K562 (cell line): Measurements from ENCODE around the gene CNPY2. TPM values are rescaled to one million over a fixed set of nuclear protein-coding genes. Genes with fewer than 3 reads are reported as not detected.

Source experiments
- ATAC-seq: fragments of 200-7000 bp; cut with Tn5 transposase; 3 replicates; pipeline ENCODE4 v1.9.1; 2020; ENCODE audit warnings: moderate library complexity
- BruUV-seq: library from RNA; stranded (reverse); fragments of 400-500 nt; replicated peaks from 2 replicates; lab custom pipeline; 2021; lab: Mats Ljungman, UMichigan
- CTCF ChIA-PET: fragments of 300-600 bp; formaldehyde crosslinking; extraction: SDS; loops from one replicate; lab custom pipeline; 2021; ENCODE audit warnings: low intra/inter-chr PET ratio; lab: Yijun Ruan, JAX
- POLR2A ChIA-PET: fragments of 300-600, 350-650 bp; sonication (Branson Sonifier 250); formaldehyde crosslinking; extraction: SDS; loops from one replicate; lab custom pipeline; 2021; ENCODE audit warnings: antibody characterized with exemption, inconsistent platforms; lab: Yijun Ruan, JAX
- DNase-seq, 4 experiments: peaks; one replicate each; pipeline versions ENCODE4 v3.0.0 to v3.0.0-alpha.2; 2011 to 2018; ENCODE audit warnings: low spot score in 3 of 4, mixed read lengths in 3 of 4; ENCODE audit errors: extremely low read depth in 1 of 4
- FAIRE-seq: peaks from 2 replicates; lab custom pipeline; 2011; peaks lifted over from hg19 to GRCh38; lab: Jason Lieb, UNC
- H2AFZ ChIP-seq: 2 replicates; pipeline ENCODE4 v1.6.0; 2011; ENCODE audit warnings: low read depth, low read length, control low read depth, inconsistent platforms
- H3K27ac ChIP-seq: fragments of 200-600 bp; 3 replicates; pipeline ENCODE4 v1.8.0; 2011; ENCODE audit warnings: low read depth, mild to moderate bottlenecking, control low read depth, inconsistent platforms, low read length, moderate library complexity, mixed read lengths; ENCODE audit errors: extremely low read depth
- H3K27me3 ChIP-seq, 2 experiments: fragments of 300-600 bp in 1 of 2; 2 replicates in 1 of 2; 3 replicates in 1 of 2; pipeline versions ENCODE4 v1.6.0 to v1.8.0; 2011; ENCODE audit warnings: inconsistent platforms in 2 of 2, low read length in 2 of 2, mild to moderate bottlenecking in 1 of 2, mixed read lengths in 1 of 2, moderate library complexity in 1 of 2; ENCODE audit not compliant: control insufficient read depth in 2 of 2, insufficient read depth in 2 of 2
- H3K36me3 ChIP-seq: fragments of 300-600 bp; 3 replicates; pipeline ENCODE4 v1.8.0; 2011; ENCODE audit warnings: mild to moderate bottlenecking, low read length, inconsistent platforms; ENCODE audit not compliant: control insufficient read depth, insufficient read depth
- H3K4me1 ChIP-seq, 2 experiments: fragments of 200-600 bp in 1 of 2; replicated peaks in 1 of 2; 2 replicates in 1 of 2; 3 replicates in 1 of 2; pipeline versions ENCODE4 v1.5.1 to v1.8.0; 2011; ENCODE audit warnings: inconsistent platforms in 2 of 2, low read length in 2 of 2, mild to moderate bottlenecking in 1 of 2, mixed read lengths in 1 of 2, moderate library complexity in 1 of 2; ENCODE audit not compliant: control insufficient read depth in 2 of 2, insufficient read depth in 2 of 2
- H3K4me2 ChIP-seq: 2 replicates; pipeline ENCODE4 v1.6.1; 2011; ENCODE audit warnings: low read length, control low read depth, inconsistent platforms, mixed read lengths; ENCODE audit not compliant: insufficient read depth
- H3K4me3 ChIP-seq: fragments of 200-600 bp; sonication (generic), shearing (Covaris generic); 2 replicates; pipeline ENCODE4 v1.5.1; 2016; ENCODE audit warnings: control low read depth, inconsistent platforms
- H3K79me2 ChIP-seq: fragments of 200-600 bp; 3 replicates; pipeline ENCODE4 v1.8.0; 2011; ENCODE audit warnings: low read length, inconsistent platforms; ENCODE audit not compliant: control insufficient read depth, insufficient read depth
- H3K9ac ChIP-seq, 2 experiments: 2 replicates each; pipeline versions ENCODE4 v1.6.0 to v1.6.1; 2011; ENCODE audit warnings: low read depth in 2 of 2, low read length in 2 of 2, control low read depth in 1 of 2, inconsistent platforms in 1 of 2, mild to moderate bottlenecking in 1 of 2, mixed read lengths in 1 of 2; ENCODE audit not compliant: insufficient read depth in 1 of 2
- H3K9me1 ChIP-seq: one replicate; pipeline ENCODE4 v1.6.0; 2011; ENCODE audit warnings: inconsistent platforms, mild to moderate bottlenecking, low read length, moderate library complexity; ENCODE audit not compliant: control insufficient read depth, insufficient read depth
- H3K9me3 ChIP-seq: replicated peaks from 2 replicates; pipeline ENCODE4 v1.5.1; 2011; ENCODE audit warnings: low read depth, low read length, inconsistent platforms; ENCODE audit not compliant: control insufficient read depth, insufficient read depth
- H4K20me1 ChIP-seq: replicated peaks from 2 replicates; pipeline ENCODE4 v1.6.1; 2011; ENCODE audit warnings: low read length, inconsistent platforms, mixed read lengths; ENCODE audit not compliant: control insufficient read depth, insufficient read depth
- ETV6 ChIP-seq, 3 experiments: fragments of 150-350 bp in 1 of 3; sonication (generic) in 1 of 3; formaldehyde crosslinking in 1 of 3; IDR thresholded peaks; 2 replicates each; pipeline versions ENCODE4 v1.6.1 to v1.8.0; 2014 to 2022; ENCODE audit warnings: borderline replicate concordance in 2 of 3, low read depth in 2 of 3, antibody characterized with exemption in 1 of 3, low read length in 1 of 3, mild to moderate bottlenecking in 1 of 3, missing genetic modification reagents in 1 of 3
- FOS ChIP-seq: IDR thresholded peaks from 3 replicates; pipeline ENCODE4 v1.6.1; 2011; ENCODE audit not compliant: insufficient read length; ENCODE audit errors: extremely low read depth
- FOXO4 ChIP-seq: fragments of 450-650 bp; formaldehyde crosslinking; IDR thresholded peaks from 2 replicates; pipeline ENCODE4 v1.4.0; 2020; ENCODE audit warnings: mild to moderate bottlenecking, moderate library complexity
- FUS ChIP-seq: fragments of 200-400 bp; formaldehyde crosslinking; optimal IDR thresholded peaks from 2 replicates; pipeline ENCODE3; 2017; ENCODE audit warnings: low read depth, low read length
- NFE2 ChIP-seq: IDR thresholded peaks from 2 replicates; pipeline ENCODE4 v1.6.1; 2014; ENCODE audit warnings: antibody characterized with exemption, low read depth
- NFIX ChIP-seq: fragments of 250-450 bp; sonication (Bioruptor Pico); IDR thresholded peaks from 2 replicates; pipeline ENCODE4 v1.4.0; 2020; ENCODE audit warnings: low read depth, mild to moderate bottlenecking, moderate library complexity
- NR4A1 ChIP-seq, 2 experiments: fragments of 250-450 bp in 1 of 2; fragments of 450-650 bp in 1 of 2; sonication (Bioruptor Pico) in 1 of 2; IDR thresholded peaks; 2 replicates each; pipeline versions ENCODE4 v1.4.0 to v1.6.1; 2016 to 2020; ENCODE audit warnings: mild to moderate bottlenecking in 2 of 2, missing compliant biosample characterization in 1 of 2, missing genetic modification characterization in 1 of 2, moderate library complexity in 1 of 2
- NRF1 ChIP-seq, 2 experiments: fragments of 450-650 bp; IDR thresholded peaks in 1 of 2; conservative IDR thresholded peaks in 1 of 2; 2 replicates each; pipeline ENCODE4 v1.6.1; 2014; ENCODE audit warnings: mild to moderate bottlenecking in 2 of 2
- PCBP2 ChIP-seq: fragments of 200-400 bp; formaldehyde crosslinking; IDR thresholded peaks from 2 replicates; pipeline ENCODE4 v1.6.1; 2018; ENCODE audit warnings: low read length, low read depth, mild to moderate bottlenecking, moderate library complexity; ENCODE audit not compliant: poor library complexity, severe bottlenecking
- PKNOX1 ChIP-seq: fragments of 450-650 bp; IDR thresholded peaks from 2 replicates; pipeline ENCODE4 v1.6.1; 2016
- TFE3 ChIP-seq: fragments of 450-650 bp; formaldehyde crosslinking; IDR thresholded peaks from 2 replicates; pipeline ENCODE4 v1.4.0; 2020; ENCODE audit warnings: mild to moderate bottlenecking, mixed read lengths
- ZKSCAN1 ChIP-seq: fragments of 150-350 bp; IDR thresholded peaks from 2 replicates; pipeline ENCODE4 v1.6.1; 2016; ENCODE audit warnings: low read depth, low read length
- ZKSCAN8 ChIP-seq: fragments of 200-800 bp; sonication (Bioruptor generic); IDR thresholded peaks from 2 replicates; pipeline ENCODE4 v1.6.1; 2016; ENCODE audit warnings: missing genetic modification characterization, missing compliant biosample characterization
- ZNF316 ChIP-seq: fragments of 450-650 bp; IDR thresholded peaks from 2 replicates; pipeline ENCODE4 v1.6.1; 2016
- ZNF449 ChIP-seq: fragments of 250-450 bp; sonication (Bioruptor Pico); IDR thresholded peaks from 2 replicates; pipeline ENCODE4 v1.8.0; 2022; ENCODE audit warnings: moderate library complexity, mild to moderate bottlenecking, inconsistent platforms
- WGBS: fragments of 100-300 bp; shearing (Covaris generic); methylation state at CpG from one replicate; pipeline ENCODE4 v1.1.6; 2016; ENCODE audit warnings: low coverage, mixed read lengths; ENCODE audit not compliant: insufficient coverage; ENCODE audit errors: missing lambda C conversion rate; 5-methylcytosine and 5-hydroxymethylcytosine counted together
- in situ Hi-C: fragments of 300-500 bp; cut with MboI; formaldehyde crosslinking; loops from 4 replicates; pipeline ENCODE4 v1.15.0; 2018; ENCODE audit warnings: inconsistent platforms, mixed read lengths
- intact Hi-C: fragments of 100-400 bp; cut with micrococcal nuclease; formaldehyde crosslinking; loops from 2 replicates; pipeline ENCODE4 v1.14.2; 2022
- polyA plus RNA-seq, 8 experiments: library from polyadenylated mRNA; depleted of rRNA in 4 of 8; stranded (reverse) in 5 of 8; unstranded in 3 of 8; fragments of >200 nt; fragmentation: Nextera tagmentation in 2 of 8; fragmentation: Illumina TruSeq in 1 of 8; extraction: Ambion mirVana in 2 of 8; extraction: Trizol in 1 of 8; gene quantifications; 2 replicates each; pipeline versions ENCODE4 v1.2.1 to v1.2.3, GENCODE V29; 2011 to 2014; ENCODE audit warnings: inconsistent platforms in 1 of 8, missing spikeins in 1 of 8
- total RNA-seq, 7 experiments: library from RNA; depleted of rRNA in 6 of 7; stranded (reverse); fragments of >200 nt in 6 of 7; fragmentation: Illumina TruSeq in 2 of 7; extraction: Trizol in 2 of 7; gene quantifications; 2 replicates each; pipeline versions ENCODE4 v1.2.1 to v1.2.3, GENCODE V29; 2011 to 2021; ENCODE audit warnings: low replicate concordance in 1 of 7

The CNPY2 gene
- total and polyA plus RNA-seq, 9 of the 15 experiments (the other 6 are each of a cell fraction or from before 2014, with no cell fraction given), result 33.8 to 190 (median 138) TPM

GRCh38 chr12:56358836-56359532 lies 43.2 kb upstream of the CNPY2 start:
- Histone ChIP-seq H3K27me3 (no peaks in the 10 kb centered on the region), H2AFZ (peak overlapping the region; percentile 90; the same call in 1 of the 2 replicates), H3K79me2 (peaks cover 27% of the 10 kb centered on the region), H3K4me2 (peak overlapping the region; percentile 88), H3K9ac (peak overlapping the region; percentile 27 to 77), H3K36me3 (peaks cover 24% of the 10 kb centered on the region; the same call in 2 of the 3 replicates), H4K20me1 (no peaks in the 10 kb centered on the region), H3K9me3 (no peaks in the 10 kb centered on the region), H3K4me1 (peaks cover 13 to 15% of the 10 kb centered on the region in 2 experiments), H3K9me1 (no peaks in the 10 kb centered on the region), H3K27ac (peak overlapping the region; percentile 76; the same call in 2 of the 3 replicates), H3K4me3 (peak overlapping the region; percentile 64)
- no TSS peak for BruUV-seq
- no peak for FAIRE-seq
- no peak for ATAC-seq
- CTCF ChIA-PET, result no interaction called here
- in situ Hi-C loops, result no loop called here
- peak in 1 of 4 experiments; percentile 26 for DNase-seq
- 14% methylated on average over 1 of the region's 1 CpG for WGBS
- POLR2A ChIA-PET, result interaction anchor here (0.8 to 19.4 kb wide), 8 partner anchors 17 to 105 kb away, joined by 3 to 274 read pairs (median 6); partner anchors contain the start of genes IL23A and PAN2
- intact Hi-C loops, result no loop called here
- TF ChIP-seq NFIX (no peak), FOXO4 (no peak), PCBP2 (no peak), NRF1 (conservative IDR thresholded peaks at IDR 0.05 in 1 of 2, IDR thresholded peaks at IDR 0.05 in 1 of 2) (no peak), FOS (no peak), ZNF316 (peak; percentile 45), FUS (no peak), ZKSCAN1 (no peak), NR4A1 (CRISPR knock-in tag; IDR thresholded peaks at IDR 0.05) (no peak), NR4A1 (tag; IDR thresholded peaks at IDR 0.05) (no peak), NFE2 (0 out of 2 replicates have a peak, but pooled peaks have one; percentile 14), ZNF449 (CRISPR knock-in tag) (no peak), ZKSCAN8 (CRISPR knock-in tag) (no peak), ETV6 (IDR thresholded peaks at IDR 0.05; ENCODE audit: borderline replicate concordance in 1 of 2, low read depth in 2 of 2, low read length in 1 of 2) (no peak), ETV6 (CRISPR knock-in tag; IDR thresholded peaks at IDR 0.05; ENCODE audit: borderline replicate concordance) (no peak), PKNOX1 (0 out of 2 replicates have a peak, but pooled peaks have one; percentile 10), TFE3 (CRISPR knock-in tag) (peak; percentile 71)
